H9 (cell line): Measurements from ENCODE around the gene MRPL16. TPM values are rescaled to one million over a fixed set of nuclear protein-coding genes. Genes with fewer than 3 reads are reported as not detected.

Source experiments
- DNase-seq: peaks from one replicate; pipeline ENCODE4 v3.0.0-alpha.2; 2017
- H2AFZ ChIP-seq: one replicate; pipeline ENCODE4 v1.6.1; 2013; ENCODE audit warnings: mild to moderate bottlenecking, low read length, control low read depth, moderate library complexity
- H2AK5ac ChIP-seq: 2 replicates; pipeline ENCODE4 v1.6.1; 2013; ENCODE audit warnings: low read length, control low read depth, mixed read lengths; ENCODE audit not compliant: insufficient read length
- H2BK120ac ChIP-seq: one replicate; pipeline ENCODE4 v1.6.1; 2013; ENCODE audit warnings: low read depth, mild to moderate bottlenecking, low read length, control low read depth, inconsistent platforms; ENCODE audit not compliant: poor library complexity, severe bottlenecking
- H2BK12ac ChIP-seq: 2 replicates; pipeline ENCODE4 v1.6.1; 2013; ENCODE audit warnings: low read length, control low read depth, mixed read lengths, low read depth; ENCODE audit not compliant: insufficient read length
- H2BK15ac ChIP-seq: 2 replicates; pipeline ENCODE4 v1.6.1; 2013; ENCODE audit warnings: low read depth, low read length, control low read depth
- H2BK20ac ChIP-seq: one replicate; pipeline ENCODE4 v1.6.1; 2013; ENCODE audit warnings: low read depth, mild to moderate bottlenecking, low read length, control low read depth, inconsistent platforms; ENCODE audit not compliant: poor library complexity, severe bottlenecking
- H2BK5ac ChIP-seq: 2 replicates; pipeline ENCODE4 v1.6.1; 2013; ENCODE audit warnings: low read length, control low read depth, mixed read lengths; ENCODE audit not compliant: insufficient read length
- H3K14ac ChIP-seq: 2 replicates; pipeline ENCODE4 v1.6.1; 2013; ENCODE audit warnings: low read length, control low read depth; ENCODE audit not compliant: insufficient read depth
- H3K18ac ChIP-seq: 2 replicates; pipeline ENCODE4 v1.6.1; 2013; ENCODE audit warnings: low read depth, mild to moderate bottlenecking, mixed read lengths, low read length, control low read depth; ENCODE audit not compliant: insufficient read length
- H3K23ac ChIP-seq: 2 replicates; pipeline ENCODE4 v1.6.1; 2013; ENCODE audit warnings: low read length, control low read depth, mixed read lengths, low read depth; ENCODE audit not compliant: insufficient read length
- H3K23me2 ChIP-seq: 2 replicates; pipeline ENCODE4 v1.6.1; 2013; ENCODE audit warnings: low read depth, mild to moderate bottlenecking, mixed read lengths, low read length, control low read depth; ENCODE audit not compliant: insufficient read length, poor library complexity, severe bottlenecking
- H3K27ac ChIP-seq: 2 replicates; pipeline ENCODE4 v1.5.1; 2013; ENCODE audit warnings: low read length, control low read depth, mixed read lengths, low read depth; ENCODE audit not compliant: insufficient read length
- H3K27me3 ChIP-seq: 2 replicates; pipeline ENCODE4 v1.6.1; 2013; ENCODE audit warnings: low read length, control low read depth, inconsistent platforms; ENCODE audit not compliant: insufficient read depth
- H3K4ac ChIP-seq: 2 replicates; pipeline ENCODE4 v1.6.1; 2013; ENCODE audit warnings: low read depth, mild to moderate bottlenecking, control low read depth, inconsistent platforms, low read length, moderate library complexity
- H3K4me1 ChIP-seq: 2 replicates; pipeline ENCODE4 v1.6.1; 2013; ENCODE audit warnings: low read length, control low read depth, inconsistent platforms; ENCODE audit not compliant: insufficient read depth
- H3K4me2 ChIP-seq: 2 replicates; pipeline ENCODE4 v1.6.1; 2013; ENCODE audit warnings: low read length, control low read depth, mixed read lengths; ENCODE audit not compliant: insufficient read length, insufficient read depth
- H3K56ac ChIP-seq: 2 replicates; pipeline ENCODE4 v1.6.1; 2013; ENCODE audit warnings: low read depth, mild to moderate bottlenecking, mixed read lengths, low read length, control low read depth; ENCODE audit not compliant: insufficient read length
- H3K79me1 ChIP-seq: 2 replicates; pipeline ENCODE4 v1.6.1; 2013; ENCODE audit warnings: low read depth, mild to moderate bottlenecking, moderate library complexity, low read length, control low read depth, inconsistent platforms; ENCODE audit not compliant: insufficient read depth, poor library complexity, severe bottlenecking
- H3K79me2 ChIP-seq: 2 replicates; pipeline ENCODE4 v1.6.1; 2013; ENCODE audit warnings: low read length, control low read depth, inconsistent platforms; ENCODE audit not compliant: insufficient read depth
- H3K9ac ChIP-seq: 2 replicates; pipeline ENCODE4 v1.6.1; 2013; ENCODE audit warnings: low read length, control low read depth, mixed read lengths; ENCODE audit not compliant: insufficient read length; ENCODE audit errors: extremely low read depth
- H3K9me3 ChIP-seq: one replicate; pipeline ENCODE4 v1.6.1; 2013; ENCODE audit warnings: low read depth, low read length, inconsistent platforms; ENCODE audit not compliant: control insufficient read depth
- H3T11ph ChIP-seq: one replicate; pipeline ENCODE4 v1.6.1; 2013; ENCODE audit warnings: mild to moderate bottlenecking, low read length, control low read depth, inconsistent platforms
- H4K20me1 ChIP-seq: one replicate; pipeline ENCODE4 v1.6.1; 2013; ENCODE audit not compliant: control insufficient read depth, insufficient read length, insufficient read depth
- H4K5ac ChIP-seq: 2 replicates; pipeline ENCODE4 v1.6.1; 2013; ENCODE audit warnings: low read depth, mild to moderate bottlenecking, mixed read lengths, low read length, control low read depth; ENCODE audit not compliant: insufficient read length
- H4K8ac ChIP-seq: replicated peaks from 2 replicates; pipeline ENCODE4 v1.6.1; 2013; ENCODE audit warnings: low read length, control low read depth, mixed read lengths, low read depth; ENCODE audit not compliant: insufficient read length
- H4K91ac ChIP-seq: 2 replicates; pipeline ENCODE4 v1.6.1; 2013; ENCODE audit warnings: low read depth, mild to moderate bottlenecking, moderate library complexity, mixed read lengths, low read length, control low read depth; ENCODE audit not compliant: insufficient read length
- H3K27ac Mint-ChIP-seq, 3 experiments: 2 replicates in 2 of 3; 3 replicates in 1 of 3; pipeline ENCODE4 v1.8.0; 2020 to 2021; ENCODE audit warnings: mixed read lengths in 3 of 3, mild to moderate bottlenecking in 1 of 3, moderate library complexity in 1 of 3
- H3K27me3 Mint-ChIP-seq: 2 replicates; pipeline ENCODE4 v1.8.0; 2021; ENCODE audit warnings: low read depth, mild to moderate bottlenecking, moderate library complexity, mixed read lengths
- H3K36me3 Mint-ChIP-seq, 3 experiments: 2 replicates in 2 of 3; 3 replicates in 1 of 3; pipeline ENCODE4 v1.8.0; 2020 to 2021; ENCODE audit warnings: low read depth in 3 of 3, mixed read lengths in 3 of 3; ENCODE audit not compliant: insufficient read depth in 1 of 3
- H3K4me1 Mint-ChIP-seq, 2 experiments: 2 replicates each; pipeline ENCODE4 v1.8.0; 2020; ENCODE audit warnings: mixed read lengths in 2 of 2
- H3K4me3 Mint-ChIP-seq, 2 experiments: 2 replicates in 1 of 2; 3 replicates in 1 of 2; pipeline ENCODE4 v1.8.0; 2020 to 2021; ENCODE audit warnings: mild to moderate bottlenecking in 2 of 2, mixed read lengths in 2 of 2, moderate library complexity in 1 of 2
- H3K9me3 Mint-ChIP-seq, 2 experiments: 2 replicates in 1 of 2; 3 replicates in 1 of 2; pipeline ENCODE4 v1.8.0; 2020; ENCODE audit warnings: mild to moderate bottlenecking in 2 of 2, mixed read lengths in 2 of 2, moderate library complexity in 1 of 2
- CTCF ChIP-seq: fragments of 200-600 bp; sonication (generic); conservative IDR thresholded peaks from 3 replicates; pipeline ENCODE4 v1.8.0; 2021; ENCODE audit warnings: antibody characterized with exemption, mild to moderate bottlenecking
- WGBS: extraction: QIAGEN DNeasy Blood & Tissue Kit; methylation state at CpG from one replicate; pipeline ENCODE4 v1.1.7; 2013; ENCODE audit warnings: missing lambda C conversion rate, low lambda C conversion rate, mixed read lengths; ENCODE audit not compliant: insufficient read length; ENCODE audit errors: extremely low coverage; 5-methylcytosine and 5-hydroxymethylcytosine counted together
- total RNA-seq: library from RNA; stranded (reverse); gene quantifications from 2 replicates; pipeline ENCODE4 v1.2.1, GENCODE V29; 2021

MRPL16 gene
- total RNA-seq, 1 experiment from 2014 or later = 87.1 TPM

- Histone ChIP-seq H2BK15ac (no peak overlapping the region), H3K79me2 (no peaks in the 10 kb centered on the region), H3K23me2 (peaks cover 4% of the 10 kb centered on the region), H2BK20ac (no peak overlapping the region), H3K56ac (no peak overlapping the region), H4K91ac (no peak overlapping the region), H3K18ac (no peak overlapping the region), H3K9me3 (no peaks in the 10 kb centered on the region), H2BK120ac (no peak overlapping the region), H4K8ac (no peak overlapping the region), H3K14ac (no peak overlapping the region), H3K9ac (no peak overlapping the region), H2BK12ac (no peak overlapping the region), H3T11ph (no peak overlapping the region), H4K20me1 (no peaks in the 10 kb centered on the region), H3K23ac (no peak overlapping the region), H2AK5ac (no peak overlapping the region), H3K4ac (no peak overlapping the region), H2AFZ (no peak overlapping the region), H4K5ac (no peak overlapping the region), H3K4me1 (peaks cover 4% of the 10 kb centered on the region; the same call in 1 of the 2 replicates), H3K27ac (no peak overlapping the region), H3K4me2 (peak overlapping the region; percentile 55), H2BK5ac (no peak overlapping the region), H3K27me3 (no peaks in the 10 kb centered on the region), H3K79me1 (no peaks in the 10 kb centered on the region)
- WGBS = no CpG with 5 or more reads among the region's 8 CpGs
- Mint-ChIP-seq H3K4me1 (peaks cover 38 to 39% of the 10 kb centered on the region in 2 experiments), H3K36me3 (peaks cover 14 to 25% (median 24%) of the 10 kb centered on the region in 3 experiments; a peak in 6 of 7 replicates), H3K4me3 (peak overlapping the region; percentile 93 to 94), H3K27me3 (no peaks in the 10 kb centered on the region; the same call in 1 of the 2 replicates), H3K9me3 (no peaks in the 10 kb centered on the region), H3K27ac (peak overlapping the region; percentile 53 to 94 (median 69); a peak in 6 of 7 replicates)
- TF ChIP-seq CTCF = no peak
- DNase-seq = no peak
Observed at GRCh38 chr11:59810911-59811259, 307 bp upstream of the MRPL16 start.
